HCT116 (cell line): Measurements from ENCODE around the gene KRTAP12-4. TPM values are rescaled to one million over a fixed set of nuclear protein-coding genes. Genes with fewer than 3 reads are reported as not detected.

ENCODE experiments used
- ATAC-seq: fragments of 200-7000 bp; cut with Tn5 transposase; 2 replicates; pipeline ENCODE4 v1.9.1; 2020; ENCODE audit warnings: mild to moderate bottlenecking, moderate library complexity
- BruUV-seq: library from RNA; stranded (reverse); fragments of 400-500 nt; replicated peaks from 2 replicates; lab custom pipeline; 2021; lab: Mats Ljungman, UMichigan
- CTCF ChIA-PET: fragments of 300-600 bp; sonication (Branson Sonifier 250); formaldehyde crosslinking; loops from one replicate; lab custom pipeline; 2021; ENCODE audit warnings: antibody characterized with exemption; lab: Charles Lee
- POLR2A ChIA-PET: fragments of 300-600, 350-600 bp; sonication (Branson Sonifier 250); formaldehyde crosslinking; loops from one replicate; lab custom pipeline; 2021; ENCODE audit warnings: antibody characterized with exemption; lab: Charles Lee
- RAD21 ChIA-PET, 2 experiments: fragments of 300-600 bp; sonication (Branson Sonifier 250); formaldehyde crosslinking; loops; one replicate each; lab custom pipeline; 2023; ENCODE audit warnings: low total read pairs in 2 of 2; ENCODE audit not compliant: uncharacterized antibody in 2 of 2, unreplicated experiment in 2 of 2, low non-redundant PET in 1 of 2; lab: Charles Lee
- DNase-seq: peaks from one replicate; pipeline ENCODE4 v3.0.0-alpha.2; 2010; ENCODE audit warnings: low read depth, low spot score
- H2AFZ ChIP-seq: fragments of 200-600 bp; shearing (Covaris generic), sonication (generic); 2 replicates; pipeline ENCODE4 v1.6.1; 2017; ENCODE audit warnings: low read depth, mixed run types, mixed read lengths, antibody characterized with exemption, low read length; ENCODE audit not compliant: poor library complexity, severe bottlenecking
- H3K27ac ChIP-seq: 2 replicates; pipeline ENCODE4 v1.5.1; 2012; ENCODE audit warnings: low read depth, low read length
- H3K27me3 ChIP-seq: fragments of 200-600 bp; sonication (generic); 2 replicates; pipeline ENCODE4 v1.6.1; 2016; ENCODE audit warnings: mixed run types, low read length, mixed read lengths; ENCODE audit not compliant: insufficient read depth
- H3K36me3 ChIP-seq, 2 experiments: fragments of 200-500 bp in 1 of 2; fragments of 200-600 bp in 1 of 2; sonication (Bioruptor generic) in 1 of 2; sonication (generic) in 1 of 2; 2 replicates each; pipeline versions ENCODE4 v1.5.1 to v1.6.1; 2014 to 2016; ENCODE audit warnings: low read length in 2 of 2, inconsistent platforms in 1 of 2, mixed read lengths in 1 of 2, mixed run types in 1 of 2; ENCODE audit not compliant: insufficient read depth in 2 of 2, control insufficient read depth in 1 of 2
- H3K4me1 ChIP-seq, 2 experiments: fragments of 200-600 bp in 1 of 2; sonication (generic) in 1 of 2; 2 replicates each; pipeline versions ENCODE4 v1.5.1 to v1.6.1; 2012 to 2017; ENCODE audit warnings: low read length in 2 of 2, inconsistent platforms in 1 of 2, mild to moderate bottlenecking in 1 of 2, mixed read lengths in 1 of 2, mixed run types in 1 of 2, moderate library complexity in 1 of 2; ENCODE audit not compliant: insufficient read depth in 2 of 2, control insufficient read depth in 1 of 2
- H3K4me2 ChIP-seq: fragments of 200-600 bp; sonication (generic); 2 replicates; pipeline ENCODE4 v1.6.1; 2017; ENCODE audit warnings: mixed run types, low read length, mixed read lengths
- H3K4me3 ChIP-seq, 2 experiments: fragments of 200-600 bp in 1 of 2; sonication (generic) in 1 of 2; replicated peaks in 1 of 2; 2 replicates each; pipeline ENCODE4 v1.5.1; 2011 to 2016; ENCODE audit warnings: low read length in 2 of 2, control low read depth in 1 of 2, low read depth in 1 of 2, mild to moderate bottlenecking in 1 of 2, mixed read lengths in 1 of 2, mixed run types in 1 of 2
- H3K79me2 ChIP-seq: fragments of 200-600 bp; sonication (generic); 2 replicates; pipeline ENCODE4 v1.6.1; 2017; ENCODE audit warnings: mild to moderate bottlenecking, mixed run types, low read length, moderate library complexity, mixed read lengths; ENCODE audit not compliant: insufficient read depth
- H3K9ac ChIP-seq: fragments of 200-600 bp; sonication (generic); 2 replicates; pipeline ENCODE4 v1.6.1; 2016; ENCODE audit warnings: low read length, mixed read lengths
- H3K9me2 ChIP-seq: fragments of 200-600 bp; sonication (generic), shearing (Covaris generic); 2 replicates; pipeline ENCODE4 v1.6.1; 2017; ENCODE audit warnings: mixed run types, mild to moderate bottlenecking, moderate library complexity; ENCODE audit not compliant: insufficient read depth
- H3K9me3 ChIP-seq, 2 experiments: fragments of 200-500 bp in 1 of 2; fragments of 200-600 bp in 1 of 2; sonication (Bioruptor generic) in 1 of 2; sonication (generic) in 1 of 2; 2 replicates each; pipeline ENCODE4 v1.6.1; 2014 to 2017; ENCODE audit warnings: low read length in 2 of 2, mixed read lengths in 2 of 2, inconsistent platforms in 1 of 2, low read depth in 1 of 2, mild to moderate bottlenecking in 1 of 2, mixed run types in 1 of 2, moderate library complexity in 1 of 2; ENCODE audit not compliant: control insufficient read depth in 1 of 2, insufficient read depth in 1 of 2
- H4K20me1 ChIP-seq: fragments of 200-600 bp; sonication (generic), shearing (Covaris generic); 2 replicates; pipeline ENCODE4 v1.6.1; 2017; ENCODE audit warnings: mixed run types, mild to moderate bottlenecking, moderate library complexity; ENCODE audit not compliant: insufficient read depth
- ATF3 ChIP-seq: IDR thresholded peaks from 2 replicates; pipeline ENCODE4 v1.6.1; 2012
- CEBPB ChIP-seq: IDR thresholded peaks from 2 replicates; pipeline ENCODE4 v1.6.1; 2012; ENCODE audit warnings: low read depth
- CTCF ChIP-seq, 3 experiments: fragments of 200-600 bp in 1 of 3; sonication (generic) in 1 of 3; IDR thresholded peaks in 2 of 3; conservative IDR thresholded peaks in 1 of 3; 2 replicates each; pipeline ENCODE4 v1.5.1; 2012 to 2017; ENCODE audit warnings: low read depth in 2 of 3, low read length in 2 of 3, antibody characterized with exemption in 1 of 3, borderline replicate concordance in 1 of 3, control low read depth in 1 of 3, mild to moderate bottlenecking in 1 of 3, mixed read lengths in 1 of 3, mixed run types in 1 of 3, moderate library complexity in 1 of 3; ENCODE audit not compliant: insufficient read depth in 1 of 3
- ELF1 ChIP-seq: IDR thresholded peaks from 2 replicates; pipeline ENCODE4 v1.6.1; 2012; ENCODE audit warnings: low read depth, borderline replicate concordance
- EZH2phosphoT487 ChIP-seq: fragments of 200-600 bp; IDR thresholded peaks from 2 replicates; pipeline ENCODE4 v1.6.1; 2018; ENCODE audit warnings: antibody characterized with exemption, borderline replicate concordance
- MAX ChIP-seq: IDR thresholded peaks from 2 replicates; pipeline ENCODE4 v1.6.1; 2012
- POLR2A ChIP-seq: IDR thresholded peaks from 2 replicates; pipeline ENCODE4 v1.7.0; 2011; ENCODE audit warnings: borderline replicate concordance; ENCODE audit not compliant: insufficient read depth, insufficient read length; ENCODE audit errors: extremely low read depth
- POLR2AphosphoS5 ChIP-seq: IDR thresholded peaks from 2 replicates; pipeline ENCODE4 v1.6.1; 2011; ENCODE audit warnings: mild to moderate bottlenecking, low read depth, low read length, moderate library complexity
- RAD21 ChIP-seq: IDR thresholded peaks from 2 replicates; pipeline ENCODE4 v1.6.1; 2012; ENCODE audit warnings: low read depth, mild to moderate bottlenecking
- REST ChIP-seq: IDR thresholded peaks from 2 replicates; pipeline ENCODE4 v1.6.1; 2012; ENCODE audit warnings: low read depth
- SP1 ChIP-seq: IDR thresholded peaks from 2 replicates; pipeline ENCODE4 v1.6.1; 2012; ENCODE audit warnings: low read depth
- SRF ChIP-seq: IDR thresholded peaks from 2 replicates; pipeline ENCODE4 v1.6.1; 2012; ENCODE audit warnings: low read depth
- TCF7L2 ChIP-seq: IDR thresholded peaks from 2 replicates; pipeline ENCODE4 v1.7.0; 2011; ENCODE audit warnings: borderline replicate concordance, inconsistent platforms; ENCODE audit not compliant: insufficient read depth, insufficient read length; ENCODE audit errors: extremely low read depth
- YY1 ChIP-seq: IDR thresholded peaks from 2 replicates; pipeline ENCODE4 v1.6.1; 2011; ENCODE audit warnings: low read length, low read depth, moderate library complexity, mild to moderate bottlenecking; ENCODE audit not compliant: insufficient replicate concordance; ENCODE audit errors: extremely low read depth
- ZFX ChIP-seq: fragments of 450-650 bp; IDR thresholded peaks from 2 replicates; pipeline ENCODE4 v1.6.1; 2017
- ZNF274 ChIP-seq: fragments of 200-500 bp; sonication (Bioruptor generic); IDR thresholded peaks from 2 replicates; pipeline ENCODE4 v1.6.1; 2014; ENCODE audit warnings: mild to moderate bottlenecking, low read depth, low read length, inconsistent platforms
- intact Hi-C: fragments of 100-400 bp; cut with micrococcal nuclease; formaldehyde crosslinking; loops from 2 replicates; pipeline ENCODE4 v1.10.0; 2022
- total RNA-seq: library from RNA; stranded (reverse); gene quantifications from one replicate; pipeline ENCODE4 v1.2.1, GENCODE V29; 2021; ENCODE audit not compliant: unreplicated experiment

Gene KRTAP12-4
- total RNA-seq, 1 experiment from 2014 or later = not detected

GRCh38 chr21:44666401-44667320 lies 12.2 kb upstream of the KRTAP12-4 start, which contains the start of gene KRTAP12-2 (continued):
- no peak for TF ChIP-seq REST
- TF ChIP-seq ELF1 = no peak
- TF ChIP-seq EZH2phosphoT487 = no peak
- TF ChIP-seq TCF7L2 = no peak
- TF ChIP-seq ZNF274 = no peak
- no peak for TF ChIP-seq SP1

GRCh38 chr21:44664691-44665090 lies 10.2 kb upstream of the KRTAP12-4 start:
- H4K20me1 ChIP-seq = no peaks in the 10 kb centered on the region
- H3K4me3 ChIP-seq = no peak overlapping the region
- ChIA-PET POLR2A (no interaction called here), CTCF (no interaction called here), RAD21 (no interaction called here)
- H2AFZ ChIP-seq = no peak overlapping the region
- no peak overlapping the region for H3K9ac ChIP-seq
- H3K4me1 ChIP-seq = no peaks in the 10 kb centered on the region
- intact Hi-C loops = no loop called here
- no peaks in the 10 kb centered on the region for H3K9me3 ChIP-seq
- DNase-seq = no peak
- no peaks in the 10 kb centered on the region for H3K9me2 ChIP-seq
- H3K4me2 ChIP-seq = no peak overlapping the region
- no peaks in the 10 kb centered on the region; a peak in 1 of 4 replicates for H3K36me3 ChIP-seq
- H3K79me2 ChIP-seq = no peaks in the 10 kb centered on the region
- no TSS peak for BruUV-seq
- ATAC-seq = no peak
- no peak overlapping the region for H3K27ac ChIP-seq
- 0 out of 2 replicates have a peak, but pooled peaks cover 5% of the 10 kb centered on the region for H3K27me3 ChIP-seq
- no peak for TF ChIP-seq TCF7L2
- no peak for TF ChIP-seq CEBPB
- no peak for TF ChIP-seq SRF
- no peak for TF ChIP-seq YY1
- TF ChIP-seq POLR2AphosphoS5 = no peak
- TF ChIP-seq ATF3 = no peak
- no peak for TF ChIP-seq POLR2A
- TF ChIP-seq ZFX = no peak
- no peak for TF ChIP-seq CTCF (IDR thresholded peaks at IDR 0.05 in 2 of 3, conservative IDR thresholded peaks at IDR 0.05 in 1 of 3; ENCODE audit: borderline replicate concordance in 1 of 3, insufficient read depth in 1 of 3, low read depth in 2 of 3, low read length in 2 of 3)
- no peak for TF ChIP-seq RAD21
- TF ChIP-seq MAX = no peak
- TF ChIP-seq SP1 = no peak
- TF ChIP-seq ZNF274 = no peak
